Measurements from ENCODE around the gene METTL9. TPM values are rescaled to one million over a fixed set of nuclear protein-coding genes. Genes with fewer than 3 reads are reported as not detected.

METTL9 gene
- total and polyA plus RNA-seq, 4 donors: 9.3 to 57.3 (median 17.2) TPM

- WGBS: 36% methylated on average over 2 of the region's 2 CpGs
- no peak overlapping the region for H3K4me3 ChIP-seq (ENCODE audit: low read depth in 1 of 3, low read length in 3 of 3)
These were observed 101.9 kb downstream of the METTL9 start for GRCh38 chr16:21701271-21701670.

More at GRCh38 chr16:21701271-21701670, 101.9 kb downstream of the METTL9 start:
- H3K9ac ChIP-seq (ENCODE audit: low read depth in 1 of 2, low read length in 2 of 2): no peak overlapping the region
- TF ChIP-seq TAF1 (conservative IDR thresholded peaks at IDR 0.05): no peak
- no peak for TF ChIP-seq CTCF (IDR thresholded peaks at IDR 0.05; ENCODE audit: low read depth, low read length, missing input control)
- no peak for TF ChIP-seq HNF4G (IDR thresholded peaks at IDR 0.05)
- no peak for TF ChIP-seq ZBTB33 (IDR thresholded peaks at IDR 0.05)
- TF ChIP-seq YY1 (IDR thresholded peaks at IDR 0.05): no peak
- TF ChIP-seq JUND (IDR thresholded peaks at IDR 0.05): no peak
- no peak for TF ChIP-seq GABPA (IDR thresholded peaks at IDR 0.05 in 1 of 2, conservative IDR thresholded peaks at IDR 0.05 in 1 of 2)
- TF ChIP-seq, protein P1, sequence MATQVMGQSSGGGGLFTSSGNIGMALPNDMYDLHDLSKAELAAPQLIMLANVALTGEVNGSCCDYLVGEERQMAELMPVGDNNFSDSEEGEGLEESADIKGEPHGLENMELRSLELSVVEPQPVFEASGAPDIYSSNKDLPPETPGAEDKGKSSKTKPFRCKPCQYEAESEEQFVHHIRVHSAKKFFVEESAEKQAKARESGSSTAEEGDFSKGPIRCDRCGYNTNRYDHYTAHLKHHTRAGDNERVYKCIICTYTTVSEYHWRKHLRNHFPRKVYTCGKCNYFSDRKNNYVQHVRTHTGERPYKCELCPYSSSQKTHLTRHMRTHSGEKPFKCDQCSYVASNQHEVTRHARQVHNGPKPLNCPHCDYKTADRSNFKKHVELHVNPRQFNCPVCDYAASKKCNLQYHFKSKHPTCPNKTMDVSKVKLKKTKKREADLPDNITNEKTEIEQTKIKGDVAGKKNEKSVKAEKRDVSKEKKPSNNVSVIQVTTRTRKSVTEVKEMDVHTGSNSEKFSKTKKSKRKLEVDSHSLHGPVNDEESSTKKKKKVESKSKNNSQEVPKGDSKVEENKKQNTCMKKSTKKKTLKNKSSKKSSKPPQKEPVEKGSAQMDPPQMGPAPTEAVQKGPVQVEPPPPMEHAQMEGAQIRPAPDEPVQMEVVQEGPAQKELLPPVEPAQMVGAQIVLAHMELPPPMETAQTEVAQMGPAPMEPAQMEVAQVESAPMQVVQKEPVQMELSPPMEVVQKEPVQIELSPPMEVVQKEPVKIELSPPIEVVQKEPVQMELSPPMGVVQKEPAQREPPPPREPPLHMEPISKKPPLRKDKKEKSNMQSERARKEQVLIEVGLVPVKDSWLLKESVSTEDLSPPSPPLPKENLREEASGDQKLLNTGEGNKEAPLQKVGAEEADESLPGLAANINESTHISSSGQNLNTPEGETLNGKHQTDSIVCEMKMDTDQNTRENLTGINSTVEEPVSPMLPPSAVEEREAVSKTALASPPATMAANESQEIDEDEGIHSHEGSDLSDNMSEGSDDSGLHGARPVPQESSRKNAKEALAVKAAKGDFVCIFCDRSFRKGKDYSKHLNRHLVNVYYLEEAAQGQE (IDR thresholded peaks at IDR 0.05): no peak
- no peak for TF ChIP-seq MAX (IDR thresholded peaks at IDR 0.05)
- no peak for TF ChIP-seq HNF4A (conservative IDR thresholded peaks at IDR 0.05)
- no peak for TF ChIP-seq EGR1 (IDR thresholded peaks at IDR 0.05; ENCODE audit: low read depth in 2 of 2)
- no peak for TF ChIP-seq FOXA1 (IDR thresholded peaks at IDR 0.05)
- TF ChIP-seq NR2F2 (IDR thresholded peaks at IDR 0.05): no peak
- no peak for TF ChIP-seq SP1 (IDR thresholded peaks at IDR 0.05)
- TF ChIP-seq RAD21 (IDR thresholded peaks at IDR 0.05): no peak
- TF ChIP-seq FOXA2 (IDR thresholded peaks at IDR 0.05): no peak
- DNase-seq (ENCODE audit: low spot score): no peak
- no peaks in the 10 kb centered on the region for H3K9me3 ChIP-seq (ENCODE audit: control insufficient read depth in 4 of 4, low read length in 3 of 4)
- no peaks in the 10 kb centered on the region for H3K27me3 ChIP-seq (ENCODE audit: control insufficient read depth in 4 of 4, insufficient read depth in 4 of 4, low read length in 3 of 4)
- no peaks in the 10 kb centered on the region for H3K36me3 ChIP-seq (ENCODE audit: control insufficient read depth in 4 of 4, insufficient read depth in 3 of 4, low read depth in 1 of 4, low read length in 3 of 4)
- H3K4me1 ChIP-seq (ENCODE audit: control insufficient read depth in 4 of 4, insufficient read depth in 4 of 4, low read length in 3 of 4): no peaks in the 10 kb centered on the region
- no peak overlapping the region for H3K27ac ChIP-seq (ENCODE audit: low read depth in 1 of 2, low read length in 2 of 2)
